Uterus (tissue), 4 donors: ENCODE results near the gene ZNF770. TPM values are rescaled to one million over a fixed set of nuclear protein-coding genes. Genes with fewer than 3 reads are reported as not detected.

Experiments
- DNase-seq, 2 donors: peaks; one replicate each; pipeline ENCODE4 v3.0.0-alpha.2; 2019 to 2020
- H3K27ac ChIP-seq, 2 donors: fragments of 200-600 bp; sonication (generic); 1 replicate in 1 of 2; 2 replicates in 1 of 2; pipeline ENCODE4 v1.5.1; 2016 to 2018
- H3K27me3 ChIP-seq, 2 donors: fragments of 200-600 bp; sonication (generic); one replicate each; pipeline ENCODE4 v1.5.1; 2018 to 2019; ENCODE audit warnings: control low read depth in 1 of 2
- H3K36me3 ChIP-seq, 2 donors: fragments of 200-600 bp; sonication (generic); one replicate each; pipeline ENCODE4 v1.5.1; 2019; ENCODE audit warnings: control low read depth in 1 of 2
- H3K4me1 ChIP-seq, 2 donors: fragments of 200-600 bp; sonication (generic); one replicate each; pipeline ENCODE4 v1.5.1; 2018 to 2019; ENCODE audit warnings: control low read depth in 1 of 2
- H3K4me3 ChIP-seq, 2 donors: fragments of 200-600 bp; sonication (generic); 1 replicate in 1 of 2; 2 replicates in 1 of 2; pipeline ENCODE4 v1.5.1; 2018 to 2019; ENCODE audit warnings: mild to moderate bottlenecking in 1 of 2
- H3K9me3 ChIP-seq, 2 donors: fragments of 200-600 bp; sonication (generic); one replicate each; pipeline ENCODE4 v1.5.1; 2019; ENCODE audit warnings: control low read depth in 1 of 2
- CTCF ChIP-seq, 4 experiments: fragments of 200-600 bp in 2 of 4; fragments of 450-650 bp in 2 of 4; sonication (generic) in 2 of 4; IDR thresholded peaks; one replicate each; pipeline ENCODE4 v1.5.1; 2016 to 2019; ENCODE audit warnings: antibody characterized with exemption in 4 of 4, mild to moderate bottlenecking in 2 of 4, moderate library complexity in 1 of 4
- POLR2A ChIP-seq, 2 donors: fragments of 450-650 bp; IDR thresholded peaks; one replicate each; pipeline ENCODE4 v1.6.1; 2016; ENCODE audit warnings: antibody characterized with exemption in 2 of 2, mild to moderate bottlenecking in 1 of 2, moderate library complexity in 1 of 2
- intact Hi-C: fragments of 100-400 bp; cut with DNase I; formaldehyde crosslinking; loops from one replicate; pipeline ENCODE4 v1.15.1; 2023; ENCODE audit warnings: low total_unique reads
- total RNA-seq, 4 donors: library from RNA; depleted of rRNA in 3 of 4; stranded (reverse); fragments of >200 nt in 3 of 4; gene quantifications; one replicate each; pipeline versions ENCODE4 v1.1.0 to v1.2.4, GENCODE V29; 2014 to 2023
- donor health status: DM: yes; HTN: yes; CAD: no.

Gene ZNF770, protein sequence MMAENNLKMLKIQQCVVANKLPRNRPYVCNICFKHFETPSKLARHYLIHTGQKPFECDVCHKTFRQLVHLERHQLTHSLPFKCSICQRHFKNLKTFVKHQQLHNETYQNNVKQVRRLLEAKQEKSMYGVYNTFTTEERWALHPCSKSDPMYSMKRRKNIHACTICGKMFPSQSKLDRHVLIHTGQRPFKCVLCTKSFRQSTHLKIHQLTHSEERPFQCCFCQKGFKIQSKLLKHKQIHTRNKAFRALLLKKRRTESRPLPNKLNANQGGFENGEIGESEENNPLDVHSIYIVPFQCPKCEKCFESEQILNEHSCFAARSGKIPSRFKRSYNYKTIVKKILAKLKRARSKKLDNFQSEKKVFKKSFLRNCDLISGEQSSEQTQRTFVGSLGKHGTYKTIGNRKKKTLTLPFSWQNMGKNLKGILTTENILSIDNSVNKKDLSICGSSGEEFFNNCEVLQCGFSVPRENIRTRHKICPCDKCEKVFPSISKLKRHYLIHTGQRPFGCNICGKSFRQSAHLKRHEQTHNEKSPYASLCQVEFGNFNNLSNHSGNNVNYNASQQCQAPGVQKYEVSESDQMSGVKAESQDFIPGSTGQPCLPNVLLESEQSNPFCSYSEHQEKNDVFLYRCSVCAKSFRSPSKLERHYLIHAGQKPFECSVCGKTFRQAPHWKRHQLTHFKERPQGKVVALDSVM
- total RNA-seq, result 10 to 100 TPM; 18.4 to 86.1 (median 33.4) TPM

DNA sequence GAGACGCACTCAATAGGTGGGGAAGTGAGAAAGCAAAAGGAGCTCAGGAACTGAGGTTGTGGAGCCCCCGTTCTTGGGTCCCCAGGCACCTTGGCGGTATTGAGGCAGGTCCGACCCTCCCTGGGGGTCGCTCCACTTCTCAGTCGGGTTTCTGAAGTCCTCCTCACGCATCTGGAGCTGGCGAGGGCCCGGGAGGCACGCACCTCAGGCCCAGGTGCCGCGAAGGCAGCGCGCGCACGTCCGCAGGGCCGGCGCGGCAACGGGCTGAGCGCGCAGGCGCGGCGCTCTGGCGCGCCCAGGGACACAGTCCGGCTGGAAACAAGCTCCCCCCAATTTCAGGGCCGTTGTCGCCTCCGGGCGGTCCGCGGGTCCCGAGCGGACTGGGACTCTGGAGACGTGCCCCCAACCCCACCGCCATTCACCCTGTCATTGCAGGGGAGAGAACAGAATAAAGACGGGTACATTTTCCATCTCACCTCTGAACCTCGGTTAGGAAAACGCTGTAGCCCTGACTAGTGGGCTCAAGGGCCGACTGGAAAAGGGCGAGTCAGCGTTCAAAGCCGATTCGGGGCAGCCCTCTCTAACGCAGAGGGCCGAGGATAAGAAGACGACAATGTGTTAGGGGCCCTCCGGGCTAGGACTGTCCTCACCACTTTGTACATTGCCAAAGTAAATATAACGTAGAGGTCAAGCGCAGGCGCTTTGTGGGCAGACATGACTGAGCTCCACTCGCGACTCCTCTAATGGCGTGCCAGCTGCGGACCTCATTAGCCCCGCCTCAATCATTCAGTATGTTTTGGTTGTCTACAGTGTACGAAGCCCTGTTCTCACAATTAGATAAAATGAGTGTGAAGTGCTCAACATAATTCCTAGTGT, at the start of gene ZNF770:
Gene ZNF770, minus strand, starts transcription at position 261 of the 876 bp plus-strand sequence. CDS start 4,853 bp downstream, outside the sequence.
- Histone ChIP-seq H3K4me3 (peak within 1 kb of the TSS; percentile 85 to 90), H3K36me3 (no peaks in the 10 kb centered on the region), H3K27ac (peak within 1 kb of the TSS; percentile 95 to 97), H3K27me3 (no peaks in the 10 kb centered on the region), H3K4me1 (peaks cover 6 to 8% of the 10 kb centered on the region in 2 donors), H3K9me3 (no peaks in the 10 kb centered on the region)
- peak; percentile 62 to 82 for DNase-seq
- TF ChIP-seq POLR2A (IDR thresholded peaks at IDR 0.05) (peak; percentile 59 to 71), CTCF (IDR thresholded peaks at IDR 0.05) (peak in 3 of 4 experiments; percentile 4 to 49 (median 40))
- intact Hi-C loops, result no loop called here

DNA sequence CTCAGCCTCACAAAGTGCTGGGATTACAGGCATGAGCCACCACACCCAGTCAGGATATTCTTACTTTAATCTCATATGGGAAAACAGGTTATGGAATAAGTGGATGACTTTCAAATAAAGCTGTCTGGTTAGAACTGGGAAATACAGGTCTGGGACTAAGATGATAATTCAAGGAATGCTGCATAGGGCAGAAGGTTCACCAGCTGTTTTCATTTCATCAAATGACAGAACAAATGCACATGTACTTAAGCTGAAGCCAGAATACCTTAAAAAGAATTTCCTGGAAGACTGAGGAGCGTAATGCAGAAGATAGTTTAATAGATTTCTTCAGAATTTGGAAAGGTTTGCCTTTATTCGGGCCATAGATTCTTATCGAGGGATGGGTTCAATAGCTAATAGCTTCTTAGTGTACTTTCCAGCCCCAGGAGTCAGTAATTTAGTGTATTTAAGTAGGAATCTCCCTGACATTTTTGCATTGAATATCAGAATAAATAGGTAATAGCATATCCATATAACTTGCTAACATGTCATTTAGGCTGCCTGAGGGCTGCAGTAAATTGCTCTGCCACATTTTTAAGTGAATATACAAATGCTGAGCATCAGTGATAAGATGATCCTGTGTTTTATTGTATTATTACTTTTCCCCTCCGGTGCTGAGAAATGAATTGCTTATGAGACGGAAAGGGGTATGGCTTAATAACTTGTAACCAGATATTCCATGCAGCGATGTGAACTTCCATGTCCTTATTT, 40.3 kb upstream of the ZNF770 start:
- intact Hi-C loops, result no loop called here
- TF ChIP-seq CTCF (IDR thresholded peaks at IDR 0.05) (no peak), POLR2A (IDR thresholded peaks at IDR 0.05) (no peak)

DNA sequence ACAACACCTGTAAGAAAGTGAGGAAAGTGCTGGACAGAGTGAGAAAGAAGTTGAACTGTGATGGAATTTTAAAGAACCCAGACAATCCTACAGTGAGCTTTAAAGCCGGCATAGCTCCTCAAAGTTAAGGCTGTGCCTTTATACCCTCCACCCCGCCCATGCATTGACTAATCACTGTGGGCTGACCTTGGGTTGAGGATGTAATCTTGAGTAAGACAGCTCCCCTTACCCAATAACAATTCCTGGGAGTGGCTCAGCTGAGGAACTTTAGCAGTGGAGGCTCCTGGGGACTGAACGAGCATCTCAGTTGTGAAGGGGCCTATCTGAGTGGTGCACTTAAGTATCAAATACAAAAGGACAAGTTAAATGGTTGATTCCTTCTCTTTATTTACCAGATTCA, 35.7 kb upstream of the ZNF770 start:
- Histone ChIP-seq H3K36me3 (no peaks in the 10 kb centered on the region), H3K27ac (no peak overlapping the region), H3K4me3 (no peak overlapping the region), H3K27me3 (no peaks in the 10 kb centered on the region), H3K4me1 (no peaks in the 10 kb centered on the region), H3K9me3 (no peaks in the 10 kb centered on the region)
- DNase-seq, result no peak
- intact Hi-C loops, result no loop called here
- TF ChIP-seq POLR2A (IDR thresholded peaks at IDR 0.05) (no peak), CTCF (IDR thresholded peaks at IDR 0.05) (no peak)

More for the DNA sequence above, 40.3 kb upstream of the ZNF770 start:
- H3K27me3 ChIP-seq, result no peaks in the 10 kb centered on the region
- H3K4me3 ChIP-seq, result no peak overlapping the region
- H3K9me3 ChIP-seq, result no peaks in the 10 kb centered on the region
- H3K4me1 ChIP-seq, result no peaks in the 10 kb centered on the region
- H3K27ac ChIP-seq, result no peak overlapping the region
- H3K36me3 ChIP-seq, result no peaks in the 10 kb centered on the region
- DNase-seq, result no peak

DNA sequence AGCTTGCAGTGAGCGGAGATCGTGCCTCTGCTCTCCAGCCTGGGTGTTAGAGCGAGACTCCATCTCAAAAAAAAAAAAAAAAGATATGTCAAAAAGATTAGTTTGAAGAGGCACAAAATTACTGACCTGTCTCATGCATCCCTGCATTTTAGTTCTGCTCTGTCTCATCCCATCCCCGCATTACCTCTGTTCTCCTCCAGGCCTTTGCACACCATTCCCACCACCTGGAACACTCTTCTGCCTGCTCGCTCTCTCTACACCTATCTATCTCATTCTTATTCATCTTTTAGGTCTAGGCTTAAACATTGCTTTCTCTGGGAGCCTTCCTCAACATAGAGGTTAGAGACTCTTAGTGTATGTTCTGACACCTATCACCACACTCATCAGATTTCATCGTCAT, 32.9 kb upstream of the ZNF770 start:
- no peak for DNase-seq
- Histone ChIP-seq H3K27me3 (no peaks in the 10 kb centered on the region), H3K4me3 (no peak overlapping the region), H3K9me3 (no peaks in the 10 kb centered on the region), H3K4me1 (no peaks in the 10 kb centered on the region), H3K36me3 (no peaks in the 10 kb centered on the region), H3K27ac (no peak overlapping the region)
- TF ChIP-seq CTCF (IDR thresholded peaks at IDR 0.05) (no peak), POLR2A (IDR thresholded peaks at IDR 0.05) (no peak)
- intact Hi-C loops, result no loop called here
